HEK293 (cell line): ENCODE data around the gene LRRC66.

ENCODE experiments used
- CTCF ChIP-seq: fragments of 450-650 bp; formaldehyde crosslinking; IDR thresholded peaks from 2 replicates; pipeline ENCODE4 v1.5.1; 2016; ENCODE audit warnings: missing biosample characterization, missing genetic modification characterization
- KLF1 ChIP-seq: fragments of 450-650 bp; formaldehyde crosslinking; IDR thresholded peaks from 2 replicates; pipeline ENCODE4 v1.5.1; 2016; ENCODE audit warnings: missing biosample characterization, missing genetic modification characterization
- KLF16 ChIP-seq: fragments of 450-650 bp; formaldehyde crosslinking; IDR thresholded peaks from 2 replicates; pipeline ENCODE4 v1.5.1; 2017; ENCODE audit warnings: missing biosample characterization, missing genetic modification characterization
- MZF1 ChIP-seq: fragments of 450-650 bp; formaldehyde crosslinking; IDR thresholded peaks from 2 replicates; pipeline ENCODE4 v1.5.1; 2017; ENCODE audit warnings: missing biosample characterization, missing genetic modification characterization, borderline replicate concordance
- OSR2 ChIP-seq: fragments of 450-650 bp; formaldehyde crosslinking; IDR thresholded peaks from 2 replicates; pipeline ENCODE4 v1.5.1; 2016; ENCODE audit warnings: missing biosample characterization, missing genetic modification characterization
- ZBTB1 ChIP-seq: fragments of 450-650 bp; formaldehyde crosslinking; IDR thresholded peaks from 2 replicates; pipeline ENCODE4 v1.5.1; 2016; ENCODE audit warnings: missing biosample characterization, missing genetic modification characterization
- ZFP41 ChIP-seq: fragments of 450-650 bp; formaldehyde crosslinking; IDR thresholded peaks from 2 replicates; pipeline ENCODE4 v1.5.1; 2016; ENCODE audit warnings: missing biosample characterization, missing genetic modification characterization, borderline replicate concordance
- ZNF23 ChIP-seq: fragments of 450-650 bp; formaldehyde crosslinking; IDR thresholded peaks from 2 replicates; pipeline ENCODE4 v1.5.1; 2016; ENCODE audit warnings: missing biosample characterization, missing genetic modification characterization, borderline replicate concordance
- ZNF274 ChIP-seq, 2 experiments: fragments of 200-500 bp in 1 of 2; fragments of 450-650 bp in 1 of 2; sonication (Bioruptor generic) in 1 of 2; formaldehyde crosslinking in 1 of 2; IDR thresholded peaks; 2 replicates each; pipeline versions ENCODE4 v1.5.1 to v1.6.1; 2014 to 2016; ENCODE audit warnings: borderline replicate concordance in 1 of 2, inconsistent platforms in 1 of 2, low read length in 1 of 2, missing biosample characterization in 1 of 2, missing genetic modification characterization in 1 of 2
- ZNF302 ChIP-seq: fragments of 450-650 bp; formaldehyde crosslinking; IDR thresholded peaks from 2 replicates; pipeline ENCODE4 v1.5.1; 2016; ENCODE audit warnings: missing biosample characterization, missing genetic modification characterization, low read depth
- ZNF707 ChIP-seq: fragments of 450-650 bp; formaldehyde crosslinking; IDR thresholded peaks from 2 replicates; pipeline ENCODE4 v1.5.1; 2016; ENCODE audit warnings: missing biosample characterization, missing genetic modification characterization

GRCh38 chr4:52010986-52011385, 9.2 kb downstream of the LRRC66 start:
- TF ChIP-seq KLF1 (no peak), ZNF23 (tag by site-specific recombination) (no peak), ZNF302 (no peak), CTCF (tag by site-specific recombination) (no peak), KLF16 (tag by site-specific recombination) (no peak), ZNF707 (tag by site-specific recombination) (no peak), MZF1 (tag by site-specific recombination) (no peak), ZBTB1 (tag by site-specific recombination) (no peak), ZFP41 (no peak), OSR2 (tag by site-specific recombination) (no peak), ZNF274 (IDR thresholded peaks at IDR 0.05; ENCODE audit: low read length) (no peak), ZNF274 (tag by site-specific recombination; IDR thresholded peaks at IDR 0.05; ENCODE audit: borderline replicate concordance) (no peak)
